Measurements from ENCODE around the gene C19orf47. TPM values are rescaled to one million over a fixed set of nuclear protein-coding genes. Genes with fewer than 3 reads are reported as not detected.

C19orf47 gene
- total and polyA plus RNA-seq, 8 donors, result 3.7 to 10.0 (median 5.7) TPM

- Histone ChIP-seq H3K27me3 (no peaks in the 10 kb centered on the region), H3K4me3 (no peak within 1 kb of the TSS), H3K36me3 (no peaks in the 10 kb centered on the region), H3K4me1 (no peaks in the 10 kb centered on the region), H3K27ac (no peak within 1 kb of the TSS), H3K9me3 (no peaks in the 10 kb centered on the region)
- 76 to 84% methylated on average over 10 of the region's 10 CpGs for WGBS, 2 donors
- no peak for DNase-seq
- no peak for TF ChIP-seq CTCF (IDR thresholded peaks at IDR 0.05)
- no peak for FAIRE-seq
- ATAC-seq, result no peak
- intact Hi-C loops (cut with DNase I), result no loop called here
Measured at GRCh38 chr19:40390084-40390742, 42.0 kb upstream of the C19orf47 start, which contains the start of gene HIPK4. TSS of gene HIPK4 (minus strand) at chr19:40390181. CDS start at chr19:40389902, 279 bp downstream.

DNA sequence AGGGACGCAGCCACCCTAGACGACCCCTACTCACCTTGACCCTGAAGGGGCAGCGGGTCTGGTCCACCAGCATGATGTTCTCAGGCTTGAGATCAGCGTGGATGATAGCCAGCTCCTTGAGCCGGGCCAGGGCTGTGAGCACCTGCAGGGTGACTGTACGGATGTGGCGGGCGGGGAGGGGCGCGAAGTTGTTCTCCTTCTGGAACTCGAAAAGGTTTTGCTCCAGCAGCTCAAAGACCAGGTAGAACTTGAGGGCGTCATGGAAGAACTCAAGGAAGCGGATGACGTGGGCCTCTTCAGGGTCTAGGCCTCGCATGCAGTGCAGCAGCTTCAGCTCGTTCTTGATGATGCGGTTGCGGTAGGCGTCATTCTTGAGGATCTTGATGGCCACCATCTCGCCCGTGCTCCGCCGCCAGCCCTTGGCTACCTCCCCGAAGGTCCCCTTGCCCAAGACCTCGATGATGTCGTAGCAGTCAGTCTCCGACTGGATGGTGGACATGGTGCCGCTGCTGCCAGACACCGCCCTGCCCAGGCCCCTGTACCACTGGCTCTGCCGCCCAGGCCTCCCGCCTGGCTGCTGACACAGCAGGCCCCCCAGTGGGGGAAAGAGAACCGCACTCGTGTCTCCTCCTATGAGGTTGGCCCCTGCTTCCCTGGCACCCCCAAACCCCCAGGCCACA lies 41.3 kb upstream of the C19orf47 start:
- ATAC-seq (no peak), DNase-seq (no peak), FAIRE-seq (no peak)
- WGBS, 2 donors, result 92 to 94% methylated on average over 33 of the region's 33 CpGs
- no peaks in the 10 kb centered on the region for H3K9me3 ChIP-seq
- intact Hi-C loops (cut with DNase I), result no loop called here
- no peaks in the 10 kb centered on the region for H3K36me3 ChIP-seq
- H3K4me1 ChIP-seq, result no peaks in the 10 kb centered on the region
- no peak for TF ChIP-seq CTCF (IDR thresholded peaks at IDR 0.05)
- no peaks in the 10 kb centered on the region for H3K27me3 ChIP-seq
- no peak overlapping the region for H3K4me3 ChIP-seq
- no peak overlapping the region for H3K27ac ChIP-seq

GRCh38 chr19:40388481-40388880 lies 40.3 kb upstream of the C19orf47 start:
- ATAC-seq (no peak), DNase-seq (no peak), FAIRE-seq (no peak)
- no peak for TF ChIP-seq CTCF (IDR thresholded peaks at IDR 0.05)
- Histone ChIP-seq H3K27ac (no peak overlapping the region), H3K9me3 (no peaks in the 10 kb centered on the region), H3K4me3 (no peak overlapping the region), H3K27me3 (no peaks in the 10 kb centered on the region), H3K36me3 (no peaks in the 10 kb centered on the region), H3K4me1 (no peaks in the 10 kb centered on the region)
- intact Hi-C loops (cut with DNase I), result no loop called here
- WGBS, 2 donors, result 60 to 62% methylated on average over 3 of the region's 3 CpGs

DNA sequence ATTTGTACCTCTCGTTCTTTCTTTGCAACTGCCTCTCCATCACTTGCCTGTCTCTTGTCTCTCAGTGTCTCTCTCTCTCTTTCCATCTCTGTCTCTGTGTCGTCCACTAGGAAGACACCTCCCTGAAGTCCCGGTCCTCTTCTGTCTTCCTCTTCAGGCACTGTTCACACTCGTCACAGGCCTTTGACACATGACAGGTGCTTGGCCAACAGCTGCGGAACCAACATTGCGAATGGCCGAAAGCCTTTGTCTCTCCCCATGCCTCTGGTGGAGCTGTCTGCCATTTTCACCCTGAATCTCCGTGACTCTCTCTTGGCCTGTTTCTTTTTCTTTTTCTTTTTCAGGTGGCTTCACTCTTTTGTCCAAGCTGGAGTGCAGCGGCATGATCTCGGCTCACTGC lies 39.0 kb upstream of the C19orf47 start:
- intact Hi-C loops (cut with DNase I), result no loop called here

More for the DNA sequence above, 39.0 kb upstream of the C19orf47 start:
- no peak for FAIRE-seq
- no peaks in the 10 kb centered on the region for H3K27me3 ChIP-seq
- H3K9me3 ChIP-seq, result no peaks in the 10 kb centered on the region
- 89 to 90% methylated on average over 10 of the region's 10 CpGs for WGBS, 2 donors
- H3K27ac ChIP-seq, result no peak overlapping the region
- ATAC-seq, result no peak
- no peak for DNase-seq
- no peak for TF ChIP-seq CTCF (IDR thresholded peaks at IDR 0.05)
- H3K4me3 ChIP-seq, result no peak overlapping the region
- H3K36me3 ChIP-seq, result no peaks in the 10 kb centered on the region
- no peaks in the 10 kb centered on the region for H3K4me1 ChIP-seq

Measured in pancreas (tissue), 10 donors.